Body of pancreas (tissue), 4 donors: Measurements from ENCODE around the gene TAAR1. TPM values are rescaled to one million over a fixed set of nuclear protein-coding genes. Genes with fewer than 3 reads are reported as not detected.
A peak's percentile ranks its signal among the peaks of the same experiment; 100 is the strongest.

Experiments used
- ATAC-seq: fragments of 150-250 bp; one replicate; pipeline ENCODE4 v1.9.1; 2016
- DNase-seq, 4 donors: peaks; one replicate each; pipeline ENCODE4 v3.0.0-alpha.2; 2019
- H3K27ac ChIP-seq, 4 donors: fragments of 200-600 bp; sonication (generic); 1 replicate in 3 of 4; 2 replicates in 1 of 4; pipeline versions ENCODE4 v1.5.1 to v1.6.1; 2016 to 2019; ENCODE audit warnings: mild to moderate bottlenecking in 1 of 4, mixed read lengths in 1 of 4, moderate library complexity in 1 of 4
- H3K27me3 ChIP-seq, 2 donors: fragments of 200-600 bp; sonication (generic); one replicate each; pipeline ENCODE4 v1.6.0; 2016; ENCODE audit warnings: mild to moderate bottlenecking in 1 of 2
- H3K36me3 ChIP-seq, 2 donors: fragments of 200-600 bp; sonication (generic); replicated peaks in 1 of 2; 2 replicates each; pipeline ENCODE4 v1.5.1; 2016; ENCODE audit warnings: low read depth in 2 of 2; ENCODE audit not compliant: insufficient read depth in 1 of 2
- H3K4me1 ChIP-seq: fragments of 200-600 bp; sonication (generic); one replicate; pipeline ENCODE4 v1.6.0; 2016
- H3K4me3 ChIP-seq, 2 donors: fragments of 200-600 bp; sonication (generic); 1 replicate in 1 of 2; 2 replicates in 1 of 2; pipeline ENCODE4 v1.5.1; 2016 to 2019
- H3K9me3 ChIP-seq, 3 donors: fragments of 200-600 bp; sonication (generic); 1 replicate in 2 of 3; 2 replicates in 1 of 3; pipeline ENCODE4 v1.5.1; 2016
- CTCF ChIP-seq, 7 experiments: fragments of 450-650 bp in 4 of 7; fragments of 200-600 bp in 3 of 7; sonication (generic) in 3 of 7; IDR thresholded peaks; one replicate each; pipeline ENCODE4 v1.5.1; 2016 to 2019; ENCODE audit warnings: antibody characterized with exemption in 7 of 7
- POLR2A ChIP-seq, 3 donors: fragments of 450-650 bp; IDR thresholded peaks; one replicate each; pipeline ENCODE4 v1.6.1; 2016; ENCODE audit warnings: antibody characterized with exemption in 3 of 3, mild to moderate bottlenecking in 2 of 3
- WGBS, 2 donors: methylation state at CpG; one replicate each; pipeline ENCODE4 v1.1.5; 2017; 5-methylcytosine and 5-hydroxymethylcytosine counted together
- intact Hi-C: fragments of 100-400 bp; cut with DNase I; formaldehyde crosslinking; loops from one replicate; pipeline ENCODE4 v1.15.1; 2023
- total RNA-seq, 2 donors: library from RNA; depleted of rRNA; stranded (reverse); fragments of >200 nt; gene quantifications; one replicate each; pipeline ENCODE4 v1.1.0, GENCODE V29; 2016

Gene TAAR1
- total RNA-seq, 2 donors from 2014 or later, result not detected

GRCh38 chr6:132616677-132617076 is 42.3 kb downstream of the TAAR1 start:
- WGBS, 2 donors, result 46 to 50% methylated on average over 1 of the region's 1 CpG
- Histone ChIP-seq H3K27ac (no peak overlapping the region), H3K9me3 (no peaks in the 10 kb centered on the region), H3K36me3 (no peaks in the 10 kb centered on the region), H3K4me3 (no peak overlapping the region), H3K4me1 (no peaks in the 10 kb centered on the region), H3K27me3 (no peaks in the 10 kb centered on the region)
- intact Hi-C loops, result no loop called here
- no peak for ATAC-seq
- no peak for DNase-seq
- TF ChIP-seq POLR2A (IDR thresholded peaks at IDR 0.05) (no peak), CTCF (IDR thresholded peaks at IDR 0.05) (no peak)

GRCh38 chr6:132614554-132614953 is 44.4 kb downstream of the TAAR1 start:
- ATAC-seq (no peak), DNase-seq (no peak)
- Histone ChIP-seq H3K27me3 (no peaks in the 10 kb centered on the region), H3K27ac (no peak overlapping the region), H3K4me3 (no peak overlapping the region), H3K4me1 (no peaks in the 10 kb centered on the region), H3K36me3 (no peaks in the 10 kb centered on the region), H3K9me3 (no peaks in the 10 kb centered on the region)
- WGBS, 2 donors, result 79 to 88% methylated on average over 6 to 7 of the region's 7 CpGs
- intact Hi-C loops, result no loop called here
- TF ChIP-seq POLR2A (IDR thresholded peaks at IDR 0.05) (no peak), CTCF (IDR thresholded peaks at IDR 0.05) (no peak)

- no peaks in the 10 kb centered on the region for H3K9me3 ChIP-seq
- no peak for TF ChIP-seq CTCF (IDR thresholded peaks at IDR 0.05)
- intact Hi-C loops, result no loop called here
- DNase-seq, result no peak
- peaks cover 9% of the 10 kb centered on the region for H3K4me1 ChIP-seq
- H3K27me3 ChIP-seq, result no peaks in the 10 kb centered on the region
- no peak overlapping the region for H3K4me3 ChIP-seq
- no peak for ATAC-seq
- WGBS, 2 donors, result 37 to 49% methylated on average over 3 to 4 of the region's 4 CpGs
- no peaks in the 10 kb centered on the region for H3K36me3 ChIP-seq
- no peak overlapping the region for H3K27ac ChIP-seq
Observed at GRCh38 chr6:132612449-132613108, 46.4 kb downstream of the TAAR1 start.

- no peaks in the 10 kb centered on the region for H3K27me3 ChIP-seq
- WGBS, 2 donors, result 78 to 85% methylated on average over 2 of the region's 2 CpGs
- peaks cover 19% of the 10 kb centered on the region for H3K4me1 ChIP-seq
- no peak overlapping the region for H3K4me3 ChIP-seq
- intact Hi-C loops, result no loop called here
- ATAC-seq (no peak), DNase-seq (no peak)
- H3K36me3 ChIP-seq, result no peaks in the 10 kb centered on the region
- H3K27ac ChIP-seq, result no peak overlapping the region
- TF ChIP-seq POLR2A (IDR thresholded peaks at IDR 0.05) (no peak), CTCF (IDR thresholded peaks at IDR 0.05) (no peak)
- H3K9me3 ChIP-seq, result no peaks in the 10 kb centered on the region
Observed at GRCh38 chr6:132611616-132612015, 47.4 kb downstream of the TAAR1 start.

- Histone ChIP-seq H3K27ac (peak overlapping the region in 2 of 4 donors; percentile 26 to 58), H3K4me1 (peaks cover 19% of the 10 kb centered on the region), H3K36me3 (no peaks in the 10 kb centered on the region), H3K4me3 (no peak overlapping the region), H3K27me3 (no peaks in the 10 kb centered on the region), H3K9me3 (no peaks in the 10 kb centered on the region)
- peak; percentile 70 for ATAC-seq
- WGBS, 2 donors, result 26 to 31% methylated on average over 5 of the region's 5 CpGs
- no peak for DNase-seq
- no peak for TF ChIP-seq CTCF (IDR thresholded peaks at IDR 0.05)
- no peak for TF ChIP-seq POLR2A (IDR thresholded peaks at IDR 0.05)
- intact Hi-C loops, result no loop called here
Observed at GRCh38 chr6:132607544-132608233, 51.3 kb downstream of the TAAR1 start.
